ENCODE measurements around the gene CHAF1A. TPM values are rescaled to one million over a fixed set of nuclear protein-coding genes. Genes with fewer than 3 reads are reported as not detected.

Gene CHAF1A
- total RNA-seq, 1 experiment from 2014 or later, result 161 TPM

- ATAC-seq (no peak), DNase-seq (ENCODE audit: low spot score) (no peak)
- peaks cover 13% of the 10 kb centered on the region for H3K36me3 Mint-ChIP-seq
- no peak overlapping the region for H3K27ac Mint-ChIP-seq
- ChIA-PET POLR2A (interaction anchor here (0.5 to 1.6 kb wide), 3 partner anchors 12 to 61 kb away, joined by 3 to 6 read pairs (median 4); no protein-coding TSS in a partner anchor), CTCF (interaction anchor here (0.6 to 2.4 kb wide), 5 partner anchors 9 to 180 kb away, joined by 3 to 13 read pairs (median 5); no protein-coding TSS in a partner anchor)
- no peaks in the 10 kb centered on the region for H3K27me3 Mint-ChIP-seq (ENCODE audit: low read depth)
- TF ChIP-seq ZNF219 (CRISPR knock-in tag; IDR thresholded peaks at IDR 0.05; ENCODE audit: borderline replicate concordance) (no peak), ATF3 (CRISPR knock-in tag; conservative IDR thresholded peaks at IDR 0.05) (no peak), CTCF (IDR thresholded peaks at IDR 0.05) (no peak), USF2 (CRISPR knock-in tag; IDR thresholded peaks at IDR 0.05) (no peak), ERG (CRISPR knock-in tag; IDR thresholded peaks at IDR 0.05) (no peak), ZNF317 (CRISPR knock-in tag; IDR thresholded peaks at IDR 0.05; ENCODE audit: borderline replicate concordance, low read depth) (no peak), ZNF121 (CRISPR knock-in tag; IDR thresholded peaks at IDR 0.05) (no peak), ZNF512 (CRISPR knock-in tag; IDR thresholded peaks at IDR 0.05; ENCODE audit: borderline replicate concordance) (no peak), ESRRA (CRISPR knock-in tag; IDR thresholded peaks at IDR 0.05; ENCODE audit: borderline replicate concordance) (no peak), IRF2 (CRISPR knock-in tag; IDR thresholded peaks at IDR 0.05; ENCODE audit: borderline replicate concordance, low read depth) (no peak), SOX15 (CRISPR knock-in tag; IDR thresholded peaks at IDR 0.05) (no peak), E2F5 (CRISPR knock-in tag; IDR thresholded peaks at IDR 0.05) (no peak), ZBTB43 (CRISPR knock-in tag; IDR thresholded peaks at IDR 0.05) (no peak), NR2C2 (CRISPR knock-in tag; IDR thresholded peaks at IDR 0.05) (no peak), CREM (CRISPR knock-in tag; IDR thresholded peaks at IDR 0.05) (no peak)
- H3K4me1 Mint-ChIP-seq, result 0 out of 2 replicates have a peak, but pooled peaks cover 3% of the 10 kb centered on the region
- no peak overlapping the region for H3K4me3 Mint-ChIP-seq
- H3K9me3 Mint-ChIP-seq, result no peaks in the 10 kb centered on the region
These were observed 45.1 kb downstream of the CHAF1A start for GRCh38 chr19:4447327-4448146.
